Endothelial cell of umbilical vein (primary cell): ENCODE data around the gene ZNF143. TPM values are rescaled to one million over a fixed set of nuclear protein-coding genes. Genes with fewer than 3 reads are reported as not detected.
A peak's percentile ranks its signal among the peaks of the same experiment; 100 is the strongest.

Experiments
- BruUV-seq: library from RNA; stranded (reverse); fragments of 400-500 nt; replicated peaks from 2 replicates; lab custom pipeline; 2021; lab: Mats Ljungman, UMichigan
- CTCF ChIA-PET: fragments of 300-600, 350-600 bp; sonication (Branson Sonifier 250); formaldehyde crosslinking; loops from one replicate; lab custom pipeline; 2021; ENCODE audit warnings: antibody characterized with exemption, inconsistent platforms; lab: Charles Lee
- POLR2A ChIA-PET: fragments of 300-600, 350-600 bp; sonication (Branson Sonifier 250); formaldehyde crosslinking; loops from one replicate; lab custom pipeline; 2021; ENCODE audit warnings: antibody characterized with exemption, inconsistent platforms; lab: Charles Lee
- DNase-seq: peaks from one replicate; pipeline ENCODE4 v3.0.0-alpha.2; 2011; ENCODE audit warnings: low read depth, low spot score
- FAIRE-seq: peaks from 2 replicates; lab custom pipeline; 2011; peaks lifted over from hg19 to GRCh38; lab: Jason Lieb, UNC
- H2AFZ ChIP-seq: 2 replicates; pipeline ENCODE4 v1.6.0; 2012; ENCODE audit warnings: low read depth, low read length, control low read depth, inconsistent platforms
- H3K27ac ChIP-seq: 2 replicates; pipeline ENCODE4 v1.5.1; 2011; ENCODE audit warnings: low read depth, mild to moderate bottlenecking, control low read depth, low read length, moderate library complexity; ENCODE audit not compliant: insufficient read depth
- H3K27me3 ChIP-seq, 2 experiments: 2 replicates each; pipeline versions ENCODE4 v1.6.0 to v1.6.1; 2011; ENCODE audit warnings: low read length in 2 of 2, mixed read lengths in 1 of 2; ENCODE audit not compliant: control insufficient read depth in 2 of 2, insufficient read depth in 2 of 2
- H3K36me3 ChIP-seq, 2 experiments: 2 replicates in 1 of 2; 3 replicates in 1 of 2; pipeline ENCODE4 v1.5.1; 2011; ENCODE audit warnings: low read length in 2 of 2, mild to moderate bottlenecking in 1 of 2, moderate library complexity in 1 of 2; ENCODE audit not compliant: control insufficient read depth in 2 of 2, insufficient read depth in 2 of 2; ENCODE audit errors: extremely low read depth in 1 of 2
- H3K4me1 ChIP-seq: 3 replicates; pipeline ENCODE4 v1.5.1; 2011; ENCODE audit warnings: mild to moderate bottlenecking, low read length; ENCODE audit not compliant: control insufficient read depth, insufficient read depth; ENCODE audit errors: extremely low read depth
- H3K4me2 ChIP-seq: 2 replicates; pipeline ENCODE4 v1.6.1; 2011; ENCODE audit warnings: low read length, control low read depth, mixed read lengths; ENCODE audit not compliant: insufficient read depth
- H3K4me3 ChIP-seq, 3 experiments: fragments of 200-600 bp in 1 of 3; sonication (generic), shearing (Covaris generic) in 1 of 3; replicated peaks in 1 of 3; 2 replicates each; pipeline ENCODE4 v1.5.1; 2011 to 2016; ENCODE audit warnings: control low read depth in 3 of 3, low read length in 3 of 3, mild to moderate bottlenecking in 2 of 3, inconsistent platforms in 1 of 3, low read depth in 1 of 3, moderate library complexity in 1 of 3; ENCODE audit not compliant: insufficient read depth in 1 of 3
- H3K79me2 ChIP-seq: 2 replicates; pipeline ENCODE4 v1.6.0; 2012; ENCODE audit warnings: low read length, inconsistent platforms; ENCODE audit not compliant: control insufficient read depth, insufficient read depth
- H3K9ac ChIP-seq: replicated peaks from 2 replicates; pipeline ENCODE3; 2011; ENCODE audit warnings: low read length, control low read depth; ENCODE audit not compliant: insufficient read depth; ENCODE audit errors: extremely low read depth
- H3K9me1 ChIP-seq: replicated peaks from 3 replicates; pipeline ENCODE4 v1.6.0; 2011; ENCODE audit warnings: mild to moderate bottlenecking, low read length; ENCODE audit not compliant: control insufficient read depth, insufficient read depth; ENCODE audit errors: extremely low read depth
- H3K9me3 ChIP-seq: replicated peaks from 2 replicates; pipeline ENCODE4 v1.5.1; 2012; ENCODE audit warnings: low read length, inconsistent platforms; ENCODE audit not compliant: control insufficient read depth, insufficient read depth
- H4K20me1 ChIP-seq: replicated peaks from 2 replicates; pipeline ENCODE3; 2011; ENCODE audit warnings: mild to moderate bottlenecking, low read length; ENCODE audit not compliant: control insufficient read depth, insufficient read depth; ENCODE audit errors: extremely low read depth
- CTCF ChIP-seq, 2 donors: IDR thresholded peaks; 1 replicate in 1 of 2; 2 replicates in 1 of 2; pipeline ENCODE4 v1.5.1; 2011; ENCODE audit warnings: low read length in 2 of 2, mild to moderate bottlenecking in 2 of 2, moderate library complexity in 2 of 2, control low read depth in 1 of 2, inconsistent platforms in 1 of 2, low read depth in 1 of 2; ENCODE audit not compliant: insufficient read depth in 1 of 2; ENCODE audit errors: extremely low read depth in 1 of 2
- EZH2 ChIP-seq: IDR thresholded peaks from 2 replicates; pipeline ENCODE4 v1.6.1; 2012; ENCODE audit warnings: borderline replicate concordance, low read depth, mild to moderate bottlenecking, moderate library complexity, low read length, inconsistent platforms; ENCODE audit not compliant: severe bottlenecking
- FOS ChIP-seq: IDR thresholded peaks from 2 replicates; pipeline ENCODE4 v1.6.1; 2011; ENCODE audit warnings: mild to moderate bottlenecking, low read length, moderate library complexity, borderline replicate concordance; ENCODE audit not compliant: insufficient read depth
- GATA2 ChIP-seq: IDR thresholded peaks from 2 replicates; pipeline ENCODE4 v1.7.0; 2011; ENCODE audit warnings: low read depth, mild to moderate bottlenecking, moderate library complexity, mixed read lengths, low read length; ENCODE audit not compliant: insufficient read length, insufficient read depth
- JUN ChIP-seq: IDR thresholded peaks from 2 replicates; pipeline ENCODE4 v1.6.1; 2011; ENCODE audit warnings: borderline replicate concordance, low read depth; ENCODE audit not compliant: insufficient read length, insufficient read depth
- MAX ChIP-seq: IDR thresholded peaks from 2 replicates; pipeline ENCODE4 v1.6.1; 2011; ENCODE audit not compliant: insufficient read depth, insufficient read length
- MYC ChIP-seq: IDR thresholded peaks from one replicate; pipeline ENCODE4 v1.6.1; 2011; ENCODE audit warnings: mild to moderate bottlenecking, low read depth, low read length
- POLR2A ChIP-seq: IDR thresholded peaks from 2 replicates; pipeline ENCODE4 v1.6.1; 2012; ENCODE audit warnings: low read depth, mild to moderate bottlenecking, control low read depth, low read length
- POLR2AphosphoS5 ChIP-seq: IDR thresholded peaks from 2 replicates; pipeline ENCODE4 v1.6.1; 2012; ENCODE audit warnings: low read depth, mild to moderate bottlenecking, control low read depth, low read length, moderate library complexity; ENCODE audit not compliant: insufficient read depth
- dilution Hi-C: fragments of 300-500 bp; cut with MboI; formaldehyde crosslinking; loops from one replicate; pipeline ENCODE4 v1.15.0; 2019; ENCODE audit warnings: low sequenced_read_pairs; ENCODE audit not compliant: extremely low pct_ligation_motif_present
- intact Hi-C: fragments of 100-400 bp; cut with micrococcal nuclease; formaldehyde crosslinking; loops from one replicate; pipeline ENCODE4 v1.10.0; 2022
- polyA plus RNA-seq, 4 experiments: library from polyadenylated mRNA; depleted of rRNA in 3 of 4; stranded (reverse) in 3 of 4; unstranded in 1 of 4; fragments of >200 nt; gene quantifications; 2 replicates each; pipeline versions ENCODE4 v1.2.1 to v1.2.3, GENCODE V29; 2011 to 2012; ENCODE audit warnings: missing spikeins in 1 of 4
- total RNA-seq: library from RNA; stranded (reverse); gene quantifications from 2 replicates; pipeline ENCODE4 v1.2.3, GENCODE V29; 2021

ZNF143 gene
- total and polyA plus RNA-seq, 2 donors (not counting 3 experiments of a cell fraction or from before 2014, with no cell fraction given), result 19.0 to 29.8 TPM

GRCh38 chr11:9535189-9535781, 74.5 kb downstream of the ZNF143 start:
- ChIA-PET CTCF (interaction anchor here (0.6 to 3.0 kb wide), 32 partner anchors 10 to 774 kb away, joined by 3 to 62 read pairs (median 4); partner anchors contain the start of gene WEE1), POLR2A (interaction anchor here (0.7 kb wide), 2 partner anchors 497 to 1952 kb away, joined by 3 to 6 read pairs; no protein-coding TSS in a partner anchor)
- H3K36me3 ChIP-seq, result no peaks in the 10 kb centered on the region
- no peaks in the 10 kb centered on the region for H3K9me3 ChIP-seq
- H3K27me3 ChIP-seq, result no peaks in the 10 kb centered on the region
- no peak overlapping the region for H3K27ac ChIP-seq
- no peaks in the 10 kb centered on the region for H3K9me1 ChIP-seq
- intact Hi-C loops, result loop anchor here (1.0 to 2.0 kb wide), 3 partner anchors 18 to 78 kb away; partner anchors contain the start of gene WEE1
- DNase-seq, result peak; percentile 66
- H3K4me1 ChIP-seq, result no peaks in the 10 kb centered on the region
- BruUV-seq, result no TSS peak
- TF ChIP-seq GATA2 (no peak), CTCF (IDR thresholded peaks at IDR 0.05; ENCODE audit: extremely low read depth in 1 of 2, insufficient read depth in 1 of 2, low read depth in 1 of 2, low read length in 2 of 2) (peak; percentile 83 to 90), FOS (no peak)
- no peak overlapping the region for H3K4me2 ChIP-seq
- H4K20me1 ChIP-seq, result no peaks in the 10 kb centered on the region
- H2AFZ ChIP-seq, result peak overlapping the region; percentile 5
- no peaks in the 10 kb centered on the region for H3K79me2 ChIP-seq
- H3K4me3 ChIP-seq, result no peak overlapping the region
- FAIRE-seq, result peak; percentile 85
- dilution Hi-C loops, result no loop called here
- H3K9ac ChIP-seq, result no peak overlapping the region

GRCh38 chr11:9538548-9538947, 77.7 kb downstream of the ZNF143 start:
- BruUV-seq, result no TSS peak
- DNase-seq, result no peak
- CTCF ChIA-PET, result interaction anchor here (0.9 to 2.5 kb wide), 3 partner anchors 12 to 32 kb away, joined by 3 to 7 read pairs (median 6); no protein-coding TSS in a partner anchor

More at GRCh38 chr11:9538548-9538947, 77.7 kb downstream of the ZNF143 start:
- Histone ChIP-seq H3K4me2 (no peak overlapping the region), H3K4me3 (no peak overlapping the region), H3K79me2 (no peaks in the 10 kb centered on the region), H3K27ac (no peak overlapping the region), H3K36me3 (no peaks in the 10 kb centered on the region), H3K9ac (no peak overlapping the region), H3K9me3 (no peaks in the 10 kb centered on the region), H3K9me1 (no peaks in the 10 kb centered on the region), H2AFZ (no peak overlapping the region), H3K4me1 (no peaks in the 10 kb centered on the region), H4K20me1 (no peaks in the 10 kb centered on the region), H3K27me3 (no peaks in the 10 kb centered on the region)
- dilution Hi-C loops (no loop called here), intact Hi-C loops (no loop called here)
- POLR2A ChIA-PET, result no interaction called here
- FAIRE-seq, result no peak
- TF ChIP-seq MYC (no peak), JUN (no peak), CTCF (IDR thresholded peaks at IDR 0.05; ENCODE audit: extremely low read depth in 1 of 2, insufficient read depth in 1 of 2, low read depth in 1 of 2, low read length in 2 of 2) (no peak), POLR2A (no peak), MAX (no peak), POLR2AphosphoS5 (no peak), GATA2 (no peak), EZH2 (no peak), FOS (no peak)
